Measurements from ENCODE around the gene WIPF1.

WIPF1 gene

GRCh38 chr2:174595116-174595809 lies 2.3 kb downstream of the WIPF1 start:
- no peak for DNase-seq (ENCODE audit: low read depth)

DNA sequence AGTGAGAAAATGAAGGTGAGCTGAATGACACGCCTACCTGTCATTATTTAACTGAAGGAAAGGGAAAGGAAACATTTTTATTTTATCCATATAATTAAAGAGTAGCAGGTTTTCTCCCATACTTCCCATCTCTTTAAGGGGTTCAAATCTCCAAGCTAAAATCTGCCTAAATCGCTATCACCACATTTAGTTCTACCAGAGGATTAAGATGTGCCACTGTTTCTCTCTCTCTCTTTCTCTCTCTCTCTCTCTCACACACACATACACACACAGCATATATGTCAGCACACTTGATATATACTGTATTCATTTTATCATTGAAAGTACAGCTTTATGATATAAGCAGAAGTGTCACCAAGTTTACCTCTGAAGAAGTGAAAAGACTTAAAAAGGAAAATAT lies 3.1 kb downstream of the WIPF1 start:
- no peak for DNase-seq (ENCODE audit: low read depth)

DNA sequence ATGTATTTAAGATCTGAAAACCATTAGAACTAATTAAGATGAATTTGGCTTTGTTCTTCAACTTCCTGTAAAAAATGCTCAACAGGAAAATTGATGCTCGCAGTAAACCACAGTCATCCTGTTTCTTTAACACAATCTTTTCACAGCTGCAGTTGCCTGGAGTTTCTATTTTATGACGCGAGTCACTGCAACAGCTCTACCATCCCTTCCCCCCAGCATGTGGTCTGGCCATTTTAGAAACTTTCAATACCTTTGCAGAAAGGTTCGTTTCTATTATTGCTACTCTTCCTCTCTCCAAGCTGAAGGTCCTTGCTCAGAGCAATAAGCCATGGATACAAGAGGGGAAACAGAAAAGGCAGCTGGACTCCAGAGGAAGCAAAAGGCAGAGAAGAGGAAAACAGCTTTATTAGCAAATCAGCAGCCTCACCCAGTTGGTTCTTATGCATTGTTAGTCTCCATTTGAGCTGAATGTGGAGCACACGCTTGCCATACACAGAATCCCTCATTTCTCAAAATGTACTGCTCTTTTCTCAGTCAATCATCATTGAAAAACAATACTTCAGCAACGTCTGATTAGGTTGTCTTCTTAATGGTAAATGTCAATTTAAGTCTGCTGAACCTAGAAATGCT lies 3.9 kb downstream of the WIPF1 start:
- peak; percentile 85 for DNase-seq (ENCODE audit: low read depth)

- no peak for DNase-seq (ENCODE audit: low read depth)
Measured at GRCh38 chr2:174593041-174593440, 4.6 kb downstream of the WIPF1 start.

- DNase-seq (ENCODE audit: low read depth) = peak; percentile 42
Measured at GRCh38 chr2:174591740-174592139, 5.9 kb downstream of the WIPF1 start.

DNA sequence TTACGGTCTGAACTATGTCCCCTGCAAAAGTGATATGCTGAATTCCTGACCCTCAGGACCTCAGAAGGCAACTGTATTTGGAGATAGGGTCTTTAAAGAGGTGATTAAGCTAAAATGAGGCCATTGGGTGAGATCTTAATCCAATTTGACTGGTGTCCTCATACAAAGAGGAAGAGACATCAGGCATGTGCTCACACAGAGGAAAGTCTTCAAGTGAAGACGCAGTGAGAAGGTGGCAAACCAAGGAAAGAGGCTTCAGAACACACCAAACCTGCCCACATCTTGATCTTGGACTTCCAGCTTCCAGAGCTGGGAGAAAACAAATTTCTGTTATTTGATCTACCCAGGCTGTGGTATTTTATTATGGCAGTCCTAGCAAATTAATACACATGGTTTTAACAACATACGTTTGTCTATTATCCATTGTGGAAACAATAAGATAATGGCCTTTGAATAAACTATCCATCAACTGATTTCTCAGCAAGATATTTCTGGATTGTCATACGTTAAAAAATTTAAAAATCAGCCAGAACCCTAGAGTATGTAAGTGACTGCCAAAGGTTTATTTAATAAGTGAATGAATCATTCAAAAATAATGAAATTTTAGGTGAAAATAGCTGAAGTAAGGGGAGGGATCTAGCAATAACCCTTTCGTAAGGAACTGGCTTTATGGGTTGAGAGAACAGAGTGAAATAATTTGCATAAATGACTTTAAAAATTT lies 6.5 kb downstream of the WIPF1 start:
- DNase-seq (ENCODE audit: low read depth) = peak; percentile 74

DNA sequence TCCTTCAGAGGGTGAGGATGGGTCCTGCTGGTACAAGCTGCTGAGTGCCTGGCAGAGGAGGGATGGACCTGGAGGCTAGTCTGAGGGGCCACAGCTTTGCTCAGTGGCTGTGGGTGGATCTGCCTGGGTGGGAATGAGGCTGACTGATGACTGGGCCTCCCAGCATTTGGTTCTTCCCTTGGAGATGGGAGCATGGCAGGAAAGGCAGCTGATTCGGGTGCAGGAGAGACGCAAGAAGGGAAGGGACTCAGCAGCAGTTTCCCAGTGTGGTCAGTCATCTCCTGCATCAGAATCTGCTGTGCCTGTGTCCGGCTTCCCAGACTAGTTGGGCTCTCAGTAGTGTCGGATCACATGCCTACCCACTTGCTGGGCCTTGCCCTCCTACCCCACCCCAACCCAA lies 7.3 kb downstream of the WIPF1 start:
- no peak for DNase-seq (ENCODE audit: low read depth)

- no peak for DNase-seq (ENCODE audit: low read depth)
Measured at GRCh38 chr2:174589334-174589733, 8.3 kb downstream of the WIPF1 start.

DNA sequence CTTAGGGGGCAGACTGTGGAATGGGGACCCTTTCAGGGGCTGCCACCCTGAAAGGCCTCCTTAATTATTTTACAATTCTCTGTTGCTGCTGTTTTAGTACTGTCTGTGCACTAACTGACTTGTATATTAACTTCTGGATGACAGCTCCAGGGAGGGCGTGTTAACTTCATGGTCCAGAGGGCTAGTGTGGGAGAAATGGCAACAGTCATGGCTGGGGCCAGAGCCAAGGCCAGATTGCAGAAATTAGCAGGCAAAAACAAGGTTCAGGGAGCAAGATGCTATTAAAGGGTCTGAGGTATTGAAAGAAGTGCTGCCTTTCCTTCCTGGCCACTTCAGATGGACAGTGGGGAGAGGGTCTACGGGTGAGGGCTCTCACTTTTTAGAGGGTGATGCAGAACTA lies 9.1 kb downstream of the WIPF1 start:
- peak; percentile 19 for DNase-seq (ENCODE audit: low read depth)

DNA sequence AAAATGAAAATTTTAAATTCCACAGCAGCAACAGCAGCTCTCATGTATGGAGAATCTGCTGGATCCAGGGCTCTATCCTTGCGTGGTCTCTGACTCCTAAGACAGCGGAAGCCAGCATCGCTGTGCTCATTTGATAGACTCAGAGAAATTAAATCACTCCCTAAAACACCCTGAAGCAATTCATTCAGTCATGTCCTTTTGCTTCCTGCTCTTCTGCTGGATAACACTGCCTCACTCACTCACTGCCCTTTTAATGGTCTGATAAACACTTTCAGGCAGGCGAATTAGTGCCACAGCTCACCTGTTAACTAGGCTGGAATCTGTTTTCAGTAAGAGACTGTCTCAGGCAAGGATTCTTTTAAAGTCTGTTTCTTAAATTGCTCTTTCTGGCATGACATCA lies 10.0 kb downstream of the WIPF1 start:
- DNase-seq (ENCODE audit: low read depth) = peak; percentile 56

DNA sequence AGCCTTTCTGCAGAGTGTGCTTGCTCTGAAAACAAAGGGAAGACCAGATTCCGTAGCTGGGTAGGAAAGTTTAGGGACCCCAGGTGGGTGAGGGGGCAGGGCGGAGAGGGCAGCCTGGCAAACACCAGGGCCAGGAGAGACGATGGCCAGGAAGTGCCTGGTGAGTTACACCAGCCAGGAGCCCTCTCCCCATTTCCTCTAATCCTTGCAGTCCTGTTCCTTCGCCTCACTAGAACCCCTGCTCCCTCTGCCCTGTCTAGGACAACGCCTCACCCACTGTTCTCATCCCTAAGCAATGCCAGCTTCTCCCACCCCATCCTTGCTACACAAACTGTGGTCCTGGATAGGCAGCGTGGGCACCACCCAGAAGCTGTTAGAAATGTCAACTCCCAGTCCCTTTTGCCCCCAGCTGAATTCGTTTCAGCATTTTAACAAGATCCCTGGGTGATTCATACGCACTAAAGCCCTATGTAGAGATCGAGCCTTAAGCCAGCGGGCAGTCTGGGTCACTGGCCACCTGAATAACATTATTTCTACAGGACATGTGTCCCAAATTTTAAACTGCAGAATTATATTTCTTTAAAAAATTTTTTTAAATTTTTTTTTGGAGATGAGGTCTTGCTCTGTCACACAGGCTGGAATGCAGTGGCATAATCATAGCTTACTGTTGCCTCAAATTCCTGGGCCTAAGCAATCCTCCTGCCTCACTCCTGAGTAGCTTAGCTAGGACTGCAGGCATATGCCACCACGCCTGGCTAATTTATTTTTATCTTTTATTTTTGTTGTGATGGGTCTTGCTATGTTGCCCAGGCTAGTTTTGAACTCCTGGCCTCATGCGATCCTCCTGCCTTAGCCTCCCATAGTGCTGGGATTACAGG lies 10.9 kb downstream of the WIPF1 start:
- peak; percentile 67 for DNase-seq (ENCODE audit: low read depth)

- no peak for DNase-seq (ENCODE audit: low read depth)
Measured at GRCh38 chr2:174585657-174586252, 11.8 kb downstream of the WIPF1 start.

DNA sequence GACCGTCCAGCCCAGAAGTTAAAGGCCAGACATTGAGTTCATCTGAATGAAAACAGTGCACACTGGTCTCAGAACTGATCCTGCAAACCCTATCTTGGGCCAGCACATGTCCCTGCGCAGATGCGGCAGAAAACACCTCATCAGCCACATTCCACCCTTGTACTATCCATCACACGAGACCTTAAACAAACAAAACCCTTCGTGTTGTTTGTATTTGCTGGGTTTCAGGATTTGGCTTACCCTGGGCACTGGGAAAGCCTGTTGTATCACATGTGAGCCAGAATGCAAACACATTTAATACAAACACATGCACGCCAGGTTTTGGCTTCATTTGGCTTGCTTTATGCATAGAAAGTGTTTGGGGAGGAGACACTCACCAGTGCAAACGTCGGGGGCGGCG lies 12.5 kb downstream of the WIPF1 start:
- DNase-seq (ENCODE audit: low read depth) = no peak

DNA sequence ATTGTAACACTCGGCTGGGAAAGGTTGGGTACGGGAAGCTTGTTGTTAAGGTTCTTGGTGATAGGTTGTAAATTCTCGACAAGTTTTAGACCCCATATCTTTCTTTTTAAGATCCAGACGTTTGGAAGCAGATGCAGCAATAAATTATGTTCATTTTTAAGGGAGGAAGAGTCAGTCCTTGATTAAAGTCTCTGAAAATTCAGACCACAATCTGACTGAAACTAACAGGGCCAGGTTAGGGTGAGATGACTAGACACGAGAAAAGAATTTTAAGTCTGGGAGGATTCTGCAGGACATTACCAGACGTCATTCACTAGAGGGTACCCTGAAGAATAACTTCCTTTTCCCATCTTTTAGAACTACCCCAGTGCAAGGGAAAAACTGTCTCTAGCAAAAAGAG lies 16.1 kb downstream of the WIPF1 start:
- no peak for DNase-seq (ENCODE audit: low read depth)

DNA sequence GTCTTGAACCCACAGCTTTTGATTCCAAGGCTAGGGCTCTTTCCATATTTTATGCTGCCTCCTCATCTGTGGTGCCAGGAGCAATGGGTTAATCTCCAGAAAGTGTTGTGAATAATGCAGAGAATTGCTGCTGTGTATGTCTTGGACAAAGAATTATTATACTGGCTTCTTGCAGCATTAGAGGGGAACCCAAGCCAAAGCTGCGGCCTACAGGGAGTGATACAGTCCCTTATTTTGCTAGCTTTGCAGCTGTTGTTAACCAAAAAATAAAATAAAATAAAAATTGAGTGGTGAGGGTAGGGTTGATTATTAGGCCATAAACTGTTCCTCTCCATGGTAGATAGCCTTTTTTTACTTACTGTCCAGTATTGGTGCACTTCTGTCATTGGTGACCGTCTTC lies 16.7 kb downstream of the WIPF1 start:
- no peak for DNase-seq (ENCODE audit: low read depth)

GRCh38 chr2:174577967-174578589 lies 19.5 kb downstream of the WIPF1 start:
- peak; percentile 85 for DNase-seq (ENCODE audit: low read depth)

DNA sequence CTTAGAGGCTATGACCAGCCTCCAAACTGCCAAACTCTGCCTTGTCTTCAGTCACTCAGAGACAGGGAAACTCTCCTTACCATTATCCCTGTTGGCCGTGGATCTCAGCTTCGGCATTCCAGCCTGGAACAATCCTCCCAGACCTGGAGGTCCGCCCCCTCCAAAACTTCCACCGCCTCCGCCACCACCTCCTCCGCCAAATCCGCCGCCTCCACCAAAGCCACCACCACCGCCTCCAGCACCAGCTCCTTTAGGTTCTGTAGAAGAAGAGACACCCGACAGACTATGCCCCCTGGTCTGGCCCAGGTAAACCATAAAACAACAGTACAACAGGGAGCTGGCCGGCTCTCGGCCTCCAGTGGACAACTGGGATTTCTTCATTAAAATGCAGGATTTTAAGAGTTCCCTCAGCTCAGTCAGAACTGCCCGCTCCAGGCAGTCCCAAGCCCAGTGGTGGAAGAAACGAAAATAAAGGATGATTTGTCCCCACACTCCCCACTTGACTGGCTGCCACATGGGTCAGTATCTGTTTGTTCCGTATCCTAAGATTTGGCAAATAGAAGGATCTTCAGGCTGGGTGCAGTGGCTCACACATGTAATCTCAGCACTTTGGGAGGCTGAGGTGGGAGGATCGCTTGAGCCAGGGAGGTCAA lies 22.4 kb downstream of the WIPF1 start:
- no peak for DNase-seq (ENCODE audit: low read depth)

- DNase-seq (ENCODE audit: low read depth) = no peak
Measured at GRCh38 chr2:174574657-174575056, 22.9 kb downstream of the WIPF1 start.

DNA sequence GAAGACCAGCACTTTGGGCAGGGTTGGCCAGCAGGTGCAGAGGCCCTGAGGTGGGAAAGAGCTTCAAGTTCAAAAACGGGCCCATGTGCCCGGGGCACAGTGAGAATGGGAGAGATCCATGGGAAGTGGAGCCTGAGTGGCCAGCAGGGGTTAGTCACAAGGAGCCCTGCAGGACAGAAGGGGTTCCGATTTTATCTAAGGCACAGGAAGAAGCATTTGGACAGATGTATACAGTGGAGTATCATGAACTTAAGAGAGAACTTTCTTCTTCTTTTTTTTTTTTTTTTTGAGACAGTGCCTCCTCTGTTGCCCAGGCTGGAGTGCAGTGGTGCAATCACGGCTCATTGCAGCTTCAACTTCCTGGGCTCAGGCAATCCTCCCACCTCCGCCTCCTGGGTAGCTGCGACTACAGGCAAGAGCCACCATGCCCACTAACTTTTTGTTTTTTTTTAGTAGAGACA lies 24.0 kb downstream of the WIPF1 start:
- no peak for DNase-seq (ENCODE audit: low read depth)

DNA sequence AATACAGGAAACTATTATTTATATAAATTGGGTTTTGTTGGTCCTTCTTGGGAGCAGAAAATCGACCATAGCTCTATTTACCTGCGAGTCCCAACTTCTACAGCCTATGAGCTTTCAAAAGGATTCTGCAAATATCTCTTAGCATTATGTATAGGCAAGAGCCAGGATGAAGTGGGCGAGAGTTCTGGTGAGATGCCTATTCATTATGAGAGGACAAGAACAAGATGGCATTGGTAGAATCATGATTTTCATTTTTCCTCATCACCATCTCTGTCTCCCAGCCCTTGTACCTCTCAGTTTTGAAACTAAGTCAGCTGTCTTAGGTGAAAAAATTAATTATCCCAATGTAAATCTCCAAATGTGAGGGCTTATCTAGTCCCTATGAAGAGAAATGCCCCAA lies 25.0 kb downstream of the WIPF1 start:
- no peak for DNase-seq (ENCODE audit: low read depth)
